Measurements from ENCODE around the gene ASPSCR1.

- TF ChIP-seq CTCF (IDR thresholded peaks at IDR 0.05) (no peak), EP300 (IDR thresholded peaks at IDR 0.05) (no peak)
Measured at GRCh38 chr17:81940538-81941483, 36.6 kb upstream of the ASPSCR1 start.

Data from upper lobe of left lung (tissue), 4 donors.